ENCODE results near the gene CEP152. TPM values are rescaled to one million over a fixed set of nuclear protein-coding genes. Genes with fewer than 3 reads are reported as not detected.

Gene CEP152
- total RNA-seq, 1 experiment from 2014 or later, result 27.1 TPM

DNA sequence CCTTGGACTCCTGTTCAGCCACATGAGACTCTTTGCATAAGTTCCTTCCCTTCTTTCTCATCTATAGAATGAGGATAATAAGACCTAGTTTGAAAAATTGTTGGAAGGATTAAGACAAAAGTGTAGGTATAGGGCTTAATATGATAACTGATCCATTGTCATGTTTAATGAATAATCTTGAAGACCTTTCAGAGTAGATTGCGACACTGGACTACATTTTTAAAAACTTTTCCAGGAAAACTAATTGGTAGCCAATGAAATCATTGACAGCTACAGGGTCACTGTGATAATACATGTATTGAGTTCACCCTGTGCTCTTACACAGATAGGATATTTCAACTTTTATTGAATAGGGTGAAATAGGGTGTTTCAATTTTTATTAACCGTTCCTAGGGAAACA is 86.9 kb downstream of the CEP152 start:
- no peak for DNase-seq
- Mint-ChIP-seq H3K27ac (ENCODE audit: unreplicated experiment) (no peak overlapping the region), H3K4me1 (ENCODE audit: low read depth, unreplicated experiment) (peaks cover 30% of the 10 kb centered on the region), H3K36me3 (ENCODE audit: insufficient read depth, unreplicated experiment) (no peaks in the 10 kb centered on the region), H3K4me3 (ENCODE audit: low read depth, unreplicated experiment) (no peak overlapping the region), H3K27me3 (ENCODE audit: unreplicated experiment) (no peaks in the 10 kb centered on the region), H3K9me3 (ENCODE audit: low read depth, unreplicated experiment) (no peaks in the 10 kb centered on the region)
- BruUV-seq (replicated peaks), result no TSS peak
- intact Hi-C loops (cut with micrococcal nuclease; ENCODE audit: unreplicated experiment), result no loop called here
- TF ChIP-seq, protein P1, sequence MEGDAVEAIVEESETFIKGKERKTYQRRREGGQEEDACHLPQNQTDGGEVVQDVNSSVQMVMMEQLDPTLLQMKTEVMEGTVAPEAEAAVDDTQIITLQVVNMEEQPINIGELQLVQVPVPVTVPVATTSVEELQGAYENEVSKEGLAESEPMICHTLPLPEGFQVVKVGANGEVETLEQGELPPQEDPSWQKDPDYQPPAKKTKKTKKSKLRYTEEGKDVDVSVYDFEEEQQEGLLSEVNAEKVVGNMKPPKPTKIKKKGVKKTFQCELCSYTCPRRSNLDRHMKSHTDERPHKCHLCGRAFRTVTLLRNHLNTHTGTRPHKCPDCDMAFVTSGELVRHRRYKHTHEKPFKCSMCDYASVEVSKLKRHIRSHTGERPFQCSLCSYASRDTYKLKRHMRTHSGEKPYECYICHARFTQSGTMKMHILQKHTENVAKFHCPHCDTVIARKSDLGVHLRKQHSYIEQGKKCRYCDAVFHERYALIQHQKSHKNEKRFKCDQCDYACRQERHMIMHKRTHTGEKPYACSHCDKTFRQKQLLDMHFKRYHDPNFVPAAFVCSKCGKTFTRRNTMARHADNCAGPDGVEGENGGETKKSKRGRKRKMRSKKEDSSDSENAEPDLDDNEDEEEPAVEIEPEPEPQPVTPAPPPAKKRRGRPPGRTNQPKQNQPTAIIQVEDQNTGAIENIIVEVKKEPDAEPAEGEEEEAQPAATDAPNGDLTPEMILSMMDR (IDR thresholded peaks at IDR 0.05; ENCODE audit: unreplicated experiment), result no peak
- CTCF ChIA-PET, result interaction anchor here (0.6 kb wide), 1 partner anchor 15 kb away, joined by 3 read pairs; no protein-coding TSS in a partner anchor

DNA sequence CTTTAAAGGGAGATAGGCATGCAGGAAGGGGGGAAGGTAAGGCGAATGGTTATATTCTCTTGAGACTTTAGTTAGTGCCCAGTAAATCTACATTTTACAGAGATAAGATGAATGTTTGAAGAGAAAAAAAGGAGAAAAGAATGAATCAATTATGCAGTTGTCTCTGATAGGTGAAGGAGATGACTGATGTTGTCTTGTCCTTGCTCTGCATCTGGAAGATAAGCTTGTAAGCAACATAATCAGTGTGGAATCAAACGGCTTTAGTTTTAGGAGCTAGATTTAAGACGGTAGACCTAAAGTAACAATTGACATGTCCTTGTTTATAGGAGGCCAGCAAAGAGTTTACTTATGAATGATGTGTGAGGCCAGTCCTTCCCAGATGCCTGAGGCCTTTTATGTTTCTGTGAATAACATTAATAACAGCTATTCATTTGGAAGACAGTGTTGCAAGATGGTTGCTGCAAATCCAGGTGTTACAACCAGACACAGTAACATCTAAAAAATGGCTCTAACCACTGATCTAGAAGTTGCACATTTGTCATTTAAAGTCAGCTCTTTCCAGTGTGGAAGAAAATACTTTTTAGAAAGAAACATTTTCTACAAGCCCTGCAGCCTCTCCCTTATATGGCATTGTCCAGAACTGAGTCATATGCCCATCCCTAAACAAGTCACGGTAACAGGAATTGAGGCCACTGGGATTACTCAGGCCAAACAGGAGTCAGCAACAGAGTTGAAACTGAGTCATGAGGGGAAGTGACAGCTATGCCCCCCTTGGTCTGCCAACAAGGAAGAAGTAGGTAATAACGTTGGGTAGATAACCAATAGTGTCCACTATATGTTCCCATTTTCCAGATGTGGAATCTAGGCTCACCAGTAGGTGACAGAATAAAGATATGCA is 87.9 kb downstream of the CEP152 start:
- peaks cover 30% of the 10 kb centered on the region for H3K4me1 Mint-ChIP-seq (ENCODE audit: low read depth, unreplicated experiment)
- CTCF ChIA-PET, result interaction anchor here (0.6 kb wide), 1 partner anchor 14 kb away, joined by 3 read pairs; no protein-coding TSS in a partner anchor

DNA sequence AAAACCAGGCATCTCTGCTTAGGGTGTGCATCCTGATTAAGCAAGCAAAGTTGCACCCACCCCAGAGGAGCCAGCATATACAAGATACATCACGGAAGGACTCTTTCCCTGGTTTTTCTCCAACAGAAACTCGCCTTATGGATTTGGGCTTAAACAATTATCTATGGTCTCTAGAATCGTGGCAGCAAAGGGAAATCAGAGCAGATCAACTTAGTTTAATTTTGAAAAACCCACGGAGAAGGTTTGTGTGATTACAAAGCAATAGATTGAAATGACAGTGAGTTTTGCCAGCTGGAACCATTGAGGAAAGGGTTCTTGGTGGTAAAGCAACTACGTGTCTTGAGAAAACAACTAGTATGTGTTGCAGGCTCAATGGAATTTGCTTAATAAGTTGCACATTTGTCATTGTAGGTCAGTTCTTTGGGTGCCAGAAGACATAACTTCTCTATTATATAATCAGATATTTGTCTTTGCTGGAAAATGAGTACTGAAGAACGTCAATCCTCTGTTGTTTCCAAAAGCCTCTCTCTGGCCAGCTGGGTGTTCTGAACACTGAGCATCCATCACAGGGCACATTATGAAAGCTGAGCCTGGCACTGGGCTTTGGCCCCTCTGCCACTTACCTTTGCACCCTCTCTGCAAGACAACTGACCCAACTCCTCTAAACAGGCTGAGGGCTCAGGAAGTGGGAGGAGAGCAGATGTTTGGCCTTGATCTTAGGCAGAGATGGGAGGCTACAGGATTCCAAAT is 89.6 kb downstream of the CEP152 start:
- CTCF ChIA-PET, result interaction anchor here (0.5 to 0.6 kb wide), 2 partner anchors 13 to 1350 kb away, joined by 3 to 6 read pairs; no protein-coding TSS in a partner anchor
- intact Hi-C loops (cut with micrococcal nuclease; ENCODE audit: unreplicated experiment), result no loop called here
- peaks cover 30% of the 10 kb centered on the region for H3K4me1 Mint-ChIP-seq (ENCODE audit: low read depth, unreplicated experiment)
- no peaks in the 10 kb centered on the region for H3K9me3 Mint-ChIP-seq (ENCODE audit: low read depth, unreplicated experiment)
- DNase-seq, result no peak
- TF ChIP-seq, protein P1 (IDR thresholded peaks at IDR 0.05; ENCODE audit: unreplicated experiment), result no peak
- no TSS peak for BruUV-seq (replicated peaks)
- no peaks in the 10 kb centered on the region for H3K36me3 Mint-ChIP-seq (ENCODE audit: insufficient read depth, unreplicated experiment)
- H3K27me3 Mint-ChIP-seq (ENCODE audit: unreplicated experiment), result no peaks in the 10 kb centered on the region
- H3K27ac Mint-ChIP-seq (ENCODE audit: unreplicated experiment), result no peak overlapping the region
- H3K4me3 Mint-ChIP-seq (ENCODE audit: low read depth, unreplicated experiment), result no peak overlapping the region

More for the DNA sequence above, 87.9 kb downstream of the CEP152 start:
- Mint-ChIP-seq H3K9me3 (ENCODE audit: low read depth, unreplicated experiment) (no peaks in the 10 kb centered on the region), H3K27me3 (ENCODE audit: unreplicated experiment) (no peaks in the 10 kb centered on the region), H3K4me3 (ENCODE audit: low read depth, unreplicated experiment) (no peak overlapping the region), H3K27ac (ENCODE audit: unreplicated experiment) (peak overlapping the region; percentile 21), H3K36me3 (ENCODE audit: insufficient read depth, unreplicated experiment) (no peaks in the 10 kb centered on the region)
- intact Hi-C loops (cut with micrococcal nuclease; ENCODE audit: unreplicated experiment), result no loop called here
- TF ChIP-seq, protein P1 (IDR thresholded peaks at IDR 0.05; ENCODE audit: unreplicated experiment), result no peak
- DNase-seq, result peak; percentile 30
- no TSS peak for BruUV-seq (replicated peaks)

DNA sequence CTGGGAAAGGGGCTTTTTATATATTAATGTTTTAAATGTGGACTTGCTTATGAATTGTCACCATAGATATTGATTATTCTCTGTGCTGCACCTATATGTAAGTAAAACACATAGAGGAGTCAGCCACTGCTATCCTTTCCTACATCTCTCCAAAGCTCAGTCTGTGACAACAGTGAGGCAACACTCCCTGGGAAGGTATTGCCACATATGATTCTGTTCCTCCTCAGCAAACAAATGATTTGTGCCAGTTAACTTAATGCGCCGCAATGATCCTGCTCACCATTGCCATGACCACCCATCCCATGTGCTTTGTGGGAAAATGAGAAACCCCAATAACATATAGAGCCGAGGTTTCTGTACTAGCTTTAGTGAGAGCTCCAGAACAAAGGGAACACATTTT is 90.2 kb downstream of the CEP152 start:
- CTCF ChIA-PET, result no interaction called here
- H3K4me1 Mint-ChIP-seq (ENCODE audit: low read depth, unreplicated experiment), result peaks cover 30% of the 10 kb centered on the region
- BruUV-seq (replicated peaks), result no TSS peak
- TF ChIP-seq, protein P1 (IDR thresholded peaks at IDR 0.05; ENCODE audit: unreplicated experiment), result no peak
- intact Hi-C loops (cut with micrococcal nuclease; ENCODE audit: unreplicated experiment), result no loop called here
- peaks cover 2% of the 10 kb centered on the region for H3K9me3 Mint-ChIP-seq (ENCODE audit: low read depth, unreplicated experiment)
- DNase-seq, result no peak
- H3K27me3 Mint-ChIP-seq (ENCODE audit: unreplicated experiment), result no peaks in the 10 kb centered on the region
- H3K36me3 Mint-ChIP-seq (ENCODE audit: insufficient read depth, unreplicated experiment), result no peaks in the 10 kb centered on the region
- H3K27ac Mint-ChIP-seq (ENCODE audit: unreplicated experiment), result no peak overlapping the region
- no peak overlapping the region for H3K4me3 Mint-ChIP-seq (ENCODE audit: low read depth, unreplicated experiment)
